HG03575 (cell line): ENCODE results near the gene TIPRL.
A peak's percentile ranks its signal among the peaks of the same experiment; 100 is the strongest.
"Not testable (repeated sequence)": the region's sequence is repeated elsewhere in the genome, so short reads cannot be mapped to it uniquely, and the experiment has no call there.

Source experiments
- ATAC-seq: cut with Tn5 transposase; IDR thresholded peaks from one replicate; pipeline ENCODE4 v1.9.1; 2021; ENCODE audit not compliant: unreplicated experiment, insufficient number of reproducible peaks, low FRiP score; ENCODE audit errors: extremely low read depth

Gene TIPRL

DNA sequence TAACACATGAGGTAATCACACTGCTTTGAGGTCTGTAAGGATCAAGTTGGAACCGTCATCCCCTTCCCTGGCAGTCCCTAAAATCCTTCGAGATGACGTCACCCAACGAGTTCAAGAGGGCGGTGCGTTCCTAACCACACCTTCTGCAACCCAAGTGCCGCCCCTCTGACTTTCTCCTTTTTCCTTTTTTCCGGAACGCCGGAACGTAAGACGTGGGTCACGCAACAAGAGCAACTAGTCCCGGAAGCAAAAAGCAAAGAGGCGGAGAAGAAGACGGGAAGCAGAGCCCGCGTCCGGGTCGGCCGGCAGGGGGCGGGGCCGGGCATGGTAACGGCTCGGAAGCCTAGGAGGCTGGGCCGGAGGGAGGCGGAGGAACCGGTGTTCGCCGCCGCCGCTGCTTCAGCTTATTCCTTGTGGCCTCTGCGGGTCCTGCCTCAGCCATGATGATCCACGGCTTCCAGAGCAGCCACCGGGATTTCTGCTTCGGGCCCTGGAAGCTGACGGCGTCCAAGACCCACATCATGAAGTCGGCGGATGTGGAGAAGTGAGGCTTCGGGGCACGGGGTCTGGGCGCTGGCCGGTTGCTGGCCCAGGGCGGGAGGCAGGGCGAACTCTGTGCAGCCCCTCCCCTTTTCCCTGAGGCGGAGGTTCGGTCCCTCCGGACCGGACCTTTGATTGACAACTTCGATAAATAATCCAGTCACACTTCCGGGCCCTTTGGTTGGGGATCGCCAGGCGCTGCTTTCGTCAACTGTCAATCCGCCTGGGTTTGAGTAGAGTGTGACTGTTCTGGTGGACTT is at the start of gene TIPRL:
Gene TIPRL (plus strand): TSS at position 325 of the 800 bp plus-strand sequence. CDS start 116 bp downstream, at position 441.
- peak; percentile 43 for ATAC-seq

DNA sequence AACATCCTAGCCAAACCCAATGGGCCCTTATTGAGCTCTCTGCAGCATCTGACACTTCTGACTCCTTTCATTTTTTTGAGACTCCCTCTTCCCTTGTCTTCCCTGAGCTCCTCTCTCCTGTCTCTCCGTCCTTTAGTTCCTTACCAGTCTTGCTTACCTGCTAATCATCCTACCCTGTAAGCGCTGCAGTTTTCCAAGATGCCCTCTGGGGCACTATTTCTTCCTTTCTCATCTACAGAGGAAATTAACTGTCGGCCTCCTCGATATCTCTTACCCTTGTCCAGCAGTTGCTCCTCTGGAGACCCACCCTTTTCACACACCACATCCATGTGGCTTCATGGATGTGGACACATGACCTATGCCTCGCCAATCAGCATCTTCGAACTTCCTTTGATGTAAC is 48.8 kb upstream of the TIPRL start:
- no peak for ATAC-seq

DNA sequence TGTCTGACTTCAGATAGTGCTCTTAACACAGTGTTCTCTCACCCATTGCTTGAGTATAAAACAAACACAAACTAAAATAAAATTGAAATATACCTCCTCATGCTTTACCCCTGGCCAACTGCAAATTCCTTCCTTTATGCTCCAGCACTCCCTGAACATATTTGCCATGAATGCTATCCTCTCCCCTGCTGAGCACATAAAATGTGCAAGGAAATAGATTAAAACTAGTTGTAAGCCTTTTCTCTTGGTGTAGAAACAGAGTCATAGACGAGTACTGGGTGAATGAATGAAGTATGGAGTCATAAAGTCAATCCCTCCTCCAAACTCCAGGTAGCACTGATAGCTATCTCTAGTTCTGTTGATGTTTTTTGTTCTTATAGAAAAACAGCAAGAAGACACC is 44.6 kb upstream of the TIPRL start:
- no peak for ATAC-seq

DNA sequence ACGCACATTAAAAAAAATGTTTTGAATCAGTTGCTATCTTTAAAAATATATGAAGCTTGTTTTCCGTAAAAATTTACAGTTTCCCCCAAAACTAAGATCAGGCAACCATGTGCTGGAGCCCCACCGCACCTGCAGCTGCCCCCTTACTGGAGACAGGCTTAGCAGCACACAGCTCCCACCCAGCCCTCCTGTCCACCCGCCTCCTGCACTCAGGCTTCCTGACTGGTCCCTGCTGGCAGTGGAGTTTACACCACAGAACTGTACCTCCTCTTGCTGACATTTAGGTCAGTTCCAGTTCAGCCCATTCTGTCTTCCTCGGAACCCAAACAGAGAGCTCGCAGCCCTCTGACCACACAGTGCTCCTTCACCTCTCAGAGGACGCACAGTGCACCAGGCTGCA is 44.1 kb upstream of the TIPRL start:
- ATAC-seq = no peak

DNA sequence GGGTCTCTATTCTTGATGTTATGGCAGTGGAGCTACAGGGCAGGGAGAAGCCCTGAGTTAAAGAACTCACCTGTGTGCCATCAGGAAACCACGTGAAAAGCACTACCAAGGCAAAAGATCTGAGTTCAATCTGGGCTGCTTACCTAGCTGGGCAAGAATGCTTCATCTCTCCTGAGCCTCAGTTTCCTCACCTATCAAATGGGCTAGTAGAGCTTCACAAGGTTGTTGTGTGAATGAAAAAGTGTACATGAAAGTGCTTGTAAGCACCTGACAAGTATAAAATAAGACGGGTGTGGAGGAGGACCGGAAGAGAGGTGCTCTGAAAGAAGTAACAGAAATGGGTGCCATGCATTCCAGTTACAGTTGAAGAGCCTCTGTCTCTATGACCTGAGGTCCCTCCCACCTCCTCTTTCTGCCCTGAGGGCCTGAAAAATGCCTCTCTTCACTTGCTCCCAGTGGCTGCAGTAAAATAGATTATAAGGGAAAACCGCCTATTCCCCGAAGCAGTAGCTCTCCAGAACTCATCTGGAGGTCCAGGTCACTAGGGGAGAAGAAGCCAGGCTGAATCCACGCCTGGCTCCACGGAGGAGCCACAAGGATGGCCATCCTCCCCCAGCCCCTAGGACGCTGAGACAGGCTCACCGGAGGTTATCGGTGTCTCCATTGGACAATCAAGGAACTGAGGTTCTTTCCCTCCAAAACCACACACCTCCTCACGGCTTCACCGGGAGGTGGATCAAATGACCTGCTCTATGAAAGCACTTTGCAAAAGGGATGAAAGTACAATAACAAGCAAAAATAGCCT is 43.4 kb upstream of the TIPRL start:
- no peak for ATAC-seq

DNA sequence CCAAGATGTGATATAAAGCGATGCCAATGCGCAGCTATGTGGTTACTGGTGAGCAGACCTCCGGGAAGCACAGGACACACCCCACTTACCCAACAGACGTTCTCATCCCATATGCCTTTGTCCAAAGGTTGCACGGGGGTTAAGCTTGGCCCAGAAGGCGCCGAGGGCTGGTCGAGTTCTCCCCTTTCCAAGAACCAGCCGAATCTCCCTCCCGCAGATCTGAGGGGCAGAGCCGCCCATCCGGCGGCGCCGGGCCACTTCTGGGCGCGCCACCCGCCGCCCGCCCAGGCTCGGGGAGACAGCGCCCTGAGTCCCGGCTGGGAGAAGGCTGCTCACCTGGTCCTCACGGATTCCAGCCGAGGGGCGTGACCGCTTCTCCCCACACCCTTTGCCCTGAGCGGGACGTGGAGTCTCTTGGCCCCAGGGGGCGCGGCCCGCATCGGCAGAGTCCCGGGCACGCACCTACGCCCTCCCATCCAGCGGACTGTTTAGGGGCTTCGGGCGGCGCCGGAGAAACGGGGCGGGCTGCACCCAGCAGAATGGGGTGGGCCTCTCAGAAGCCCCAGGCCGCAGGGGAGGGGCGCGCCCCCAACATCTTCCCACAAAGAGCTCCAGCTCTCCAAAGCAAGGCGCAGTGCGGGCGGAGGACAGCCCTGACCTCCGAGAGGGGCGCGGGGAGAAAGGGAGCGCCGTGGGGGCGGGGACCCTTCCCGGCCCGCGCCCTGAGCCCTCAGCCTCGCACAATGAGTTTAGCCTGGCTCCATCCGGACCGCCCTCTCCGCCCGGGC is 42.6 kb upstream of the TIPRL start:
- no peak for ATAC-seq

DNA sequence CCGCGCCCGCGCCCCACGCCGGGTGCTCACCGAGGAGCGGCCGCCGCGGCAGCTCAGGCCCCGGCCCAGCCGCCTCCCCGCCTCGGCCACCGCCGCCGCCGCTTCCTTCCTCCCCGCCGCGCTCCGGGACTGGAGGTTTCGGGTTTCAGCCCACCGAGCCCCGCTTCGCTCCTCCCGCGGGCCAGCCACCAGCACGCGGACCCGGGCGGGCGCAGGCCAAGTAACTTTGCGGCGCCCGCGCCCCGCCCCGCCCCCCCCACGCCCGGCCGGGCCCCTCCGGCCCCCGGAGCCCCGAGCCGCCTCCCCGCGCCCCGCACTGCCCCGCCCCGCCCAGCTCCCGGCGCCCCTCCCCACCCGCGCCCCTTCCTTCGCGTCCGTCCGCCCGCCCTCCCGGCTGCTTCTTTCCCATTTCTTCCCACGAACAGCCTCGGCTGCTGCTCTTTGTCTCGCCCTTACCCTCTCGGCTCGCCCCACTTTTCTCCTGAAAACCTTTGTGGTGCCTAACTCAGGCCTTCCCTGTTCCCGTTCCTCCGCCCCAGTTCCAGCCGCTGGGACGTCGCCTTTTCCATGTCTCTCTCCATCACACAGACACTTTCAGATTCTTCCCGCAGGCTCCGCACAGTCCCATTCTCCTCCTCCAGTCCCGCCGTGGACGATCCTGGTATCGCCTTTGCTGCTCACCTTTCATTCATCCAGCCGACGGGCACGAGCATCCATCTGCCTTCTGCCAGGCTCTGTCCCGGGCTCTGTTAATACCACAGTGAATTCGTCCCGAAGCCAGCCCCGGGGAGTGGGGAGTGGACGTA is 41.9 kb upstream of the TIPRL start, which contains the start of gene GPR161:
Gene GPR161 (minus strand): TSS at position 222 of the 806 bp plus-strand sequence. CDS start 32,080 bp downstream, outside the sequence.
- no peak for ATAC-seq

DNA sequence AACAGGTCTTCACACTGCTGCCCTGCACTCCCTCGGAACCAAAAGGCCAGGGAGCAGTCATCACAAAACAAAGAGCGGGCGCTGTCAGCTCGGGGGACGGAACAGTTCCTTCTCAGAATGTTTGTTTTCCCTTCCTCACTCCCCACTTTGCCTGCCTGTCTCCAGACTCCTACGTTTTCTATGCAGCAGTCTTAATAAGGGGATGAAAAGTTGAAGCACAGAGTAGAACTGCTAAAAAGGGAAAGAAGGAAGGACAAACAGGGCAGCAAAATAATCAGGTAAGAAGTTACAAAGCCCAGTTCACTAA is 41.3 kb upstream of the TIPRL start:
- no peak for ATAC-seq

DNA sequence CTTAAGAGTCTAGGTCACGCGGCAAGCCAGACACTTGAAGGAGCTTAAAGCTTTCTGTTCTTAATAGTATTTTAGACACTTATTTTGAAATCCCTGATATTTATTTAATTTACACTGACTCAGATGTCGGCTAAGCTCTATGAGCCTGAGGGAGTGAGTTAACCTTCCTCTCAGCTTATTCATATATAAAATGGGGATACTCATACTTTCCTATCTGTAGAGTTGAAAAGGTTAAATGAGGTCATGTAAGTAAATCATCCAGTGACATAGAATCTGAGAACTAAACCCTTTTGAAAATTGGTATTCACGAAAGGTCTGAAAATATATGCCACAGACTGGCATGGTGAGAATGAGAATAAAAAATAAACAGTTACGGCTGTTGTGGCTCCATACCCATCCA is 40.6 kb upstream of the TIPRL start:
- no peak for ATAC-seq

DNA sequence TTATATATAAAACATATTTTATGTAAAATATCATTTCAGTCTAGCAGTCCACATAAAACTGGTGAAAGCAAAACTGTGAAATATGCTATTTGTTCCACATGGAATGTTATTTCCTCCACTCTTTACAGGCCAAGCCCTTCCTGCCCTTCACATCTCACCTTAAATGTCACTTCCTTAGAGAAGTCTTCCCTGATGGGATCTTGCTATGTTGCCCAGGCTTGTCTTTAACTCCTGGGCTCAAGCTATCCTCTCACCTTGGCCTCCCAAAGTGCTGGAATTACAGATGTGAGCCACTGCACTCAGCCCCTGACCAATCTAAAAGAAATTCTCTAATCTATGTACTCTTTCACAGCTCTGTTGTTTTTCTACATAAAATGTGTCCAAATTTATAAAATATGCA is 39.7 kb upstream of the TIPRL start:
- ATAC-seq = no peak

DNA sequence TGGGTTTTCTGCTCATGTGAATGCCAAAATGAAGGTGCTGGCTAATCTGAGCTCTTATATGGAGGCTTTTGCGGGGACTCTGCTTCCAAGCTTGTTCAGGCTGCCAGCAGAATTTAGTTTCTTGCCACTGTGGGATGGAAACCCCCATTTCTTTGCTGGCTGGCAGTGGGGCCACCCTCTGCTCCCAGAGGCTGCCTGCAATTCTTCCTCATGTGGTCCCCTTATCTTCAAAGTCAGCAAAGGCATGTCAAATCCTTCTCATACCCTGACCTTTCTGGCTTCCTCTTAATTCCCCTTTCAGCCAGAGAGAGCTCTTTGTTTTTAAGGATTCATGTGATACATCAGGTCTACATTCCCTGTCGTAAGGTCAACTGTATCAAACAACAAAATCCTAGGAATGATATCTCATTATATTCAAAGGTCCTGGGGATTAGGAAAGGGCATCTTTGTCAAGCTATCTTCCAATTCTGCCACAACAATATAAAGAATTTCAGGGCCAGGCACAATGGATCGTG is 36.8 kb upstream of the TIPRL start:
- no peak for ATAC-seq

DNA sequence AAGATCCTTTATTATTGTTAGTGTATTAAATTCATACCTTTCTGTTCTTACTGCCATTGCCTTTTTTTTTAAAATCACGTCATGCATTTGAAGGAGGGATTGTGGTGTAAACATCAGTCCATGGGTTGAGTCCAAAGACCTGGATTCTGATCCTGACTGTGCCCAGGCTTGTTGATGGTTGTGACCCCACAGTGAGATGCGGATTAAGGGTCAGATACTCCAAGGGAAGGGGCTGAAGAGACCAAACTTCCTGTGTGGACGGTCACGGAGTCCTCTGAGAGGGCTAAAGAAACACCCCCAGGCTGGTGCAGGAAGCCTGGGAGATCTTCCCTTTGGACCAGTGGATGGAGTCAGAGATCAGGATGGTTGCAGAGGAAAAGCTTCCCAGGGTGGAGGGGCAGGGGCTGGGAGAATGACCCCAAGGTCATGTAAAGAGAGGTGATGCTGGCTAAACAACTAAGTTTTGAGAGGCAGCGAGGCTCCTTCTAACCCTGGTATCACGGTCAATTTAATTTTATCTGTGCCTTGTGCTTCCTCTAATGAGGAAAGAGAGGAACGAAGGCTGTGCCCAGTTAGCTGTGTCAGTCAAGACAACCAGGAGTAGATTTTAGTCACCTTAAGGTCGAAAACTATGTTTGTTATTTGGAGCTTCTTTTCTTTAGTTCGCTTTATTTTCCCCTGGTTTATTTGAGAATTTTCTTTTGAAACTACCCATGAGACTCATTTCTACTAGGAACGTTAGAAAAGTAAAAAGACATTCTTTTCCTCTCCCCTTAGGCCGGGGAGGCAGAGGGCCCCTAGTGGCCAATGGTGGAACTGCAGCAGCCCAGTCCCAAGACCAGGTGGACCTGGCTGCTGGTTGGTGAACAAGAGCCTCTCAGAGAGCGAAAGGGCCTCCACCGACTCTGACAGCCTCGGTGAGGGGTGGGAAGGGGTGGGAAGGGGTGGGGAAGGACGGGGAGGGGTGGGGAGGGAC is 33.3 kb upstream of the TIPRL start:
- ATAC-seq = peak; percentile 67

DNA sequence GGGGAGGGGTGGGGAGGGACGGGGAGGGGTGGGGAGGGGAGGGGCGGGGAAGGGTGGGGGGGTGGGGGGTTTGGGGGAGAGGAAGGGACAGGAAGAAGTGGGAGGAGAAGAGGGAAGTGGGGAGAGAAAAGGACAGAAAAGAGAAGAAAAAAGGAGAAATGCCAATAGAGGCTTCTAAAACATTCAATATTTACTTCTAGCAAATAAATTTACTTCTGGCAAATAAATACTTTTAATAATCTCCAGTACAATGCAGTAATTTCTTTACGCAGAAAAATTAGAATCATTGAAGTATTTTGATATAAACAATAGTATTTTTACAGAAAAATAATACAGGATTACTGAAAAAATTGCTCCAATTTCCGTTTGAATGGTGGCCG is 32.6 kb upstream of the TIPRL start:
- ATAC-seq = no peak

DNA sequence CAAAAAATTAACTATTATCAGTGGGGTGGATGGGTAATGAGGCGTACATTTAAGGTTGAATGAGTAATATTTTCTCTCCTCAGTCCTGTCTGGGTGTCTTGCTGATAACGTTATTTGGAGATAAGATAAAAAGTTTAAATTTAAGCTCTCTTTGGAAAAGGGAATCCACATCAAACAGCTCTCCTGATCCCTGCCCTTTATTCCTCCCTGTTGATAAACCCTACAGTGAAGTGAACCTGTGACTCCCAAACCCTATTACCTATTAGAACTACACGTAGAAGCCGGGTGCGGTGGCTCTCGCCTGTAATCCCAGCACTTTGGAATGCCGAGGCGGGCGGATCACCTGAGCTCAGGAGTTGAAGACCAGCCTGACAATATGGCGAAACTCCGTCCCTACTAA is 32.1 kb upstream of the TIPRL start:
- no peak for ATAC-seq

DNA sequence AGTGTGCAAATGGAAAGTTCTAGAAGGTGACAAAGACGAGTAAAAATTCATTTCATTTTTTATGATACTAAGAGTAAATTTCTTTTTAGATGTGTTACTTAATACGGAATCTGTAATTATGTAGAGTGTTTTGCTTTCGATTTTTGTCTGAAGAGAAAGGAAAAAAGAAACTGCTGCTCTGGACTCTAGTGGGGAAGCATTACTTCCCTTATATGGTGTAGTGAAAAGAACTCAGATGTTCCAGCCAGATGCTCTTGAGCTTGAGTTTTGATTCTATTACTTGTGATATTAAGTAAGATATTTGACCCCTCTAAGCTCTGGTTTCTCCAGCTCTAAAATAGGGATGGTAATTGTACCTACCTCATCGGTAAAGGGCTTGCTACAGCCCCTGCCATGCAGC is 29.8 kb upstream of the TIPRL start:
- no peak for ATAC-seq

DNA sequence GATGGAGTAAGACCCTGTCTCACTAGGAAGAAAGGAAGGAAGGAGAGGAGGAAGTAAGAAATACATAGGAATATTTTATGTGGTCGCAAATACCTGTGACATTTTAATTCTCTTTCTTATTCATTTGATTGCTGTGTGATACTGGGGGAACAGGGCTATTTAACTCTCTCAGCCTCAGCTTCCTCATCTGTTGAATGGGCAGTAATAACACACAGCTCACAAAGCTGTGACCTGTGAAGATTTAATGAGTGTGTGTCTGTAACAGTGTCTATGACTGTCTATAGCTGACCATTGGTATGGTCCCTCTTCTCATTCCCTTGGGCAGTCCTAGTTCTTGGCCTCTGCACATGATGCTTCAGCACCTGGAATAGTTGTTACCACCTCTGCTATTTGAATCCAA is 28.5 kb upstream of the TIPRL start:
- no peak for ATAC-seq

DNA sequence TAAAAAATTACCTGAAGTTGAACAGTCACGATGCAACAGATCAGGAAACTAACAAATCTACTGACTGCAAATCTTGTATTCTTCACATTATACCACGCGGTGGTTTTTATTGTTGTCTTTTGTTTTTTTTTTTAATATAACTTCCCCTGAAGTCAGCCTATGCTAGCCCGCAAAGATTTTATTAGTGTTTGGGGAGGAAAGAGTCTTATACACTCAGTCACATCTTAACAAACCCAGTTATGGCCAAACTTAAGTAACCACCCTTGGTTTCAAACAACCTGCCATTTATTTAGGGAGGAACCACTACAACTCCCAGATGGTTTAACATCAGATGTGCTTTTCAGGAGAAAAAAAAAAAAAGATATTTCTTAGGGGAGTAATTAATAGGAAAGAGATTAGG is 26.8 kb upstream of the TIPRL start:
- ATAC-seq = no peak

DNA sequence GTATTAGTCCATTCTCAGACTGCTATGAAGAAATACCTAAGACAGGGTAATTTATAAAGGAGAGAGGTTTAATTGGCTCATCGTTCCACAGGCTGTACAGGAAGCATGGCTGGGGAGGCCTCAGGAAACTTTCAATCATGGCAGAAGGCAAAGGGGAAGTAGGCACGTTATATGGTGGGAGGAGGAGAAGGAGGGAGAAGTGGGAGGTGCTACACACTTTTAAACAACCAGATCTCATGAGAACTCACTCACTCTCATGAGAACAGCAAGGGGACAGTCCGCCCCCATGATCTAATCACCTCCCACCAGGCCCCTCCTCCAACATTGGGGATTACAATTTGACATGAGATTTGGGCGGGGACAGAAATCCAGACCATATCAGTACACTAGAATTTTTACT is 24.1 kb upstream of the TIPRL start:
- not testable (repeated sequence) for ATAC-seq
